Neural crest cell (in vitro differentiated cells): ENCODE measurements around the gene RASSF6. TPM values are rescaled to one million over a fixed set of nuclear protein-coding genes. Genes with fewer than 3 reads are reported as not detected.

ENCODE experiments used
- DNase-seq: peaks from one replicate; pipeline ENCODE4 v3.0.0; 2021; ENCODE audit warnings: low read depth, mixed read lengths, low spot score
- H3K27ac Mint-ChIP-seq: one replicate; pipeline ENCODE4 v1.8.0; 2021; ENCODE audit warnings: mild to moderate bottlenecking, mixed read lengths; ENCODE audit not compliant: unreplicated experiment
- H3K27me3 Mint-ChIP-seq: 2 replicates; pipeline ENCODE4 v1.8.0; 2021; ENCODE audit warnings: low read depth, mild to moderate bottlenecking, mixed read lengths
- H3K36me3 Mint-ChIP-seq: 2 replicates; pipeline ENCODE4 v1.8.0; 2021; ENCODE audit warnings: low read depth, mild to moderate bottlenecking, mixed read lengths
- H3K4me1 Mint-ChIP-seq: 2 replicates; pipeline ENCODE4 v1.8.0; 2021; ENCODE audit warnings: mixed read lengths
- H3K4me3 Mint-ChIP-seq: one replicate; pipeline ENCODE4 v1.8.0; 2021; ENCODE audit warnings: mild to moderate bottlenecking, mixed read lengths
- H3K9me3 Mint-ChIP-seq: 2 replicates; pipeline ENCODE4 v1.8.0; 2021; ENCODE audit warnings: mixed read lengths
- total RNA-seq: library from RNA; stranded (reverse); gene quantifications from 2 replicates; pipeline ENCODE4 v1.2.1, GENCODE V29; 2021
- TF ChIP-seq, protein P1 (sequence below): fragments of 200-600 bp; sonication (generic); conservative IDR thresholded peaks from 2 replicates; pipeline ENCODE4 v1.5.0; 2021; ENCODE audit warnings: antibody characterized with exemption, mild to moderate bottlenecking

The RASSF6 gene
- total RNA-seq, 1 donor from 2014 or later: not detected

DNA sequence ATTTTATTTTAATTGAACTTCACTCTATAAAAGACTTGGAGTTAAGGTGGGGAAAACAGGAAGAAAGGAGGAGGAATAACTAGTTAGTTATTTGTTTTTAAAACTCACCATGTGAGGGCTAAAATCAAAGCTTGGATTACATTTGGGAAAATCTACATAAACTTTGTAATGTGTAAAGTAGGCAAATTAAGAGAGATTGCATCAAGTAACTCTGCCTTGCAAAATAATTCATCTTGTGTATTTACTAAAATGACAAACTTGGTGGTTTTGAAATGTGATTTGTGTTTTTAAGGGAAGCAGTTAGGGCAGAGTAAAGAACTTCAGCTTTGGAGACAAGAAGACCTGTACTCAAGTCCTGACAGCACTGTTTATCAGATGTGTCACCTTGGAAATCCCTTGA lies 43.3 kb upstream of the RASSF6 start:
- Mint-ChIP-seq H3K27me3 (no peaks in the 10 kb centered on the region), H3K4me1 (peaks cover 12% of the 10 kb centered on the region), H3K4me3 (no peak overlapping the region), H3K9me3 (peaks cover 2% of the 10 kb centered on the region), H3K27ac (no peak overlapping the region), H3K36me3 (no peaks in the 10 kb centered on the region)
- no peak for DNase-seq
- TF ChIP-seq, protein P1, sequence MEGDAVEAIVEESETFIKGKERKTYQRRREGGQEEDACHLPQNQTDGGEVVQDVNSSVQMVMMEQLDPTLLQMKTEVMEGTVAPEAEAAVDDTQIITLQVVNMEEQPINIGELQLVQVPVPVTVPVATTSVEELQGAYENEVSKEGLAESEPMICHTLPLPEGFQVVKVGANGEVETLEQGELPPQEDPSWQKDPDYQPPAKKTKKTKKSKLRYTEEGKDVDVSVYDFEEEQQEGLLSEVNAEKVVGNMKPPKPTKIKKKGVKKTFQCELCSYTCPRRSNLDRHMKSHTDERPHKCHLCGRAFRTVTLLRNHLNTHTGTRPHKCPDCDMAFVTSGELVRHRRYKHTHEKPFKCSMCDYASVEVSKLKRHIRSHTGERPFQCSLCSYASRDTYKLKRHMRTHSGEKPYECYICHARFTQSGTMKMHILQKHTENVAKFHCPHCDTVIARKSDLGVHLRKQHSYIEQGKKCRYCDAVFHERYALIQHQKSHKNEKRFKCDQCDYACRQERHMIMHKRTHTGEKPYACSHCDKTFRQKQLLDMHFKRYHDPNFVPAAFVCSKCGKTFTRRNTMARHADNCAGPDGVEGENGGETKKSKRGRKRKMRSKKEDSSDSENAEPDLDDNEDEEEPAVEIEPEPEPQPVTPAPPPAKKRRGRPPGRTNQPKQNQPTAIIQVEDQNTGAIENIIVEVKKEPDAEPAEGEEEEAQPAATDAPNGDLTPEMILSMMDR: no peak

DNA sequence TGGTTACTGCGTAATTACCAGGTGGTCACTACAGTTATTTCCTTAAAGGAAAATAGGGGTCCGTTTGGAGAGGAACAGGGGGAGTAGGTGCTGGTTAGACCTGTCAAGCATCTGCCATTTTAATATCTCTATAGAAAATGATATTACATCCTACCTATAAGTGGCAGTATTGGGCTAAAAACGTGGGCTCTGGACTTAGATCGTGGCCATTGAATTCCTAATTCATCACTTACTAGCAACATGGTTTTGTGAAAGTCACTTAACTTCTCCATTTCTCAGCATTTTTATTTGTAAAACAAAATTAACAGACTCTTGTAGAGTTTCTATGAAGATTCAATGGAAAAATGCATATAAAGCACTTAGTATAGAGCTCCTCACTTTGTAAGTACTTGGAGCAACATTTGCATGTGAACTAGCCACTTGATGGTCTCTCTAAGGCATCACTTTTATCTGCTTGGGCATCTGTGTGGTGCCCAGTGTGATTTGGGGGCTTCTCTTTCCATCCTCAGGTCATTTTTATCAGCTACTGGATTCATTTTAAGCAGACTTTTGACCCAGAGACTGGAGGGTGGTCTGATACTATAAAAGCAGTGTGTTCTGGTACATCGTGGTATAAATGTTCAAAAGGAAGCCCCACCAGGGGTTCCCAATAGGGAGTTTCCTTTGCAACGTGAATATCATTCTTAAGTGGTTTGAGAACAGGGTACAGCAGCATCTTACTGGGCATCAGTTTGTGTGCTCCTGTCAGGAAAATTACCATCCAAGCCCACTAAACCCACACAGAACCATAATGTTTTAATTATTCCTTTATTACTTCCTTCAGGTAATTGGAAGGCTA lies 42.7 kb upstream of the RASSF6 start:
- H3K36me3 Mint-ChIP-seq: no peaks in the 10 kb centered on the region
- no peaks in the 10 kb centered on the region for H3K27me3 Mint-ChIP-seq
- TF ChIP-seq, protein P1: peak; percentile 59
- H3K9me3 Mint-ChIP-seq: peaks cover 2% of the 10 kb centered on the region
- H3K4me1 Mint-ChIP-seq: peaks cover 12% of the 10 kb centered on the region
- no peak overlapping the region for H3K27ac Mint-ChIP-seq
- DNase-seq: no peak
- H3K4me3 Mint-ChIP-seq: no peak overlapping the region

DNA sequence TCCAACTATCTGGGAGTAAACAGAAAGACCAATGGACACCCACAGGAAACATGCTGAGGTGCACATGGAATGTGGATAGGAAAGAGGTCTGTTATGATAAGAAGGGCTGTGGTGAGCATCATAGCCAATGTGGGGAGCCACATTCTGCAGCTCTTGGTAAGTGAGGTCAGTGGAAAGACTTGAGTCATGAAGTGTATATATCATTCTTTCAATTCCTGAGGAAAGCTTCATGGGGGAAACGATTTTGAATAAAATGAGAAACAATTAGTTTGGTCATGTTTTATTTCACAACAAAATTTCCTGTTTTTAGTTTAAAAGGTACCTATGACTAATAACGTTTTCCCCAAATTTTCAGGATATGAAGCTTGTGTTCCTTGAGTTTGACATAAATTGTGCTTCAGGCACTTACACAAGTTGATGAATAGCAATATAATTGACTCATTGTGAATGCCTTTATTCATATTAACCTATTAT lies 41.4 kb upstream of the RASSF6 start:
- no peaks in the 10 kb centered on the region for H3K36me3 Mint-ChIP-seq
- DNase-seq: no peak
- no peak overlapping the region for H3K27ac Mint-ChIP-seq
- TF ChIP-seq, protein P1: no peak
- peaks cover 7% of the 10 kb centered on the region for H3K4me1 Mint-ChIP-seq
- peaks cover 2% of the 10 kb centered on the region for H3K9me3 Mint-ChIP-seq
- H3K27me3 Mint-ChIP-seq: no peaks in the 10 kb centered on the region
- no peak overlapping the region for H3K4me3 Mint-ChIP-seq

DNA sequence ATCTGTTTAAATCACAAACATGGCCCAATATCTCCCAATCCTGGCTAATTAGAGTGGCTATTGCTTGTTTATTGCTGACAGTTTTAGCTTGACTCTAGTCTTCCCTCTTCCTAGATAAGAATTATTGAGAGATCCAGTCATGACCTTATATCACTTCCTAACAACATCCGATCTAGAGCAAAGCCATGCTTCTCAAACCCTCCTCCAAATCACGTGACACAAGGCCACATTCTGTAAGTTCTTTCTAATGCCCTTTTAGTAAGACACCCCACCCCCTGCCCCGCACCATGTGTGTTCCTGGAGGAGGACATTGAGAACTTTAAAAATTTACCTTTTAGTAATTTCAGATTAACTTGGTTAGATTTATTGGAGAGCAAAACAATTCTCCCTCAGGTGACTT lies 40.6 kb upstream of the RASSF6 start:
- TF ChIP-seq, protein P1: no peak
- Mint-ChIP-seq H3K4me1 (peaks cover 7% of the 10 kb centered on the region), H3K4me3 (no peak overlapping the region), H3K36me3 (no peaks in the 10 kb centered on the region), H3K27ac (no peak overlapping the region), H3K27me3 (no peaks in the 10 kb centered on the region), H3K9me3 (peaks cover 2% of the 10 kb centered on the region)
- DNase-seq: no peak

DNA sequence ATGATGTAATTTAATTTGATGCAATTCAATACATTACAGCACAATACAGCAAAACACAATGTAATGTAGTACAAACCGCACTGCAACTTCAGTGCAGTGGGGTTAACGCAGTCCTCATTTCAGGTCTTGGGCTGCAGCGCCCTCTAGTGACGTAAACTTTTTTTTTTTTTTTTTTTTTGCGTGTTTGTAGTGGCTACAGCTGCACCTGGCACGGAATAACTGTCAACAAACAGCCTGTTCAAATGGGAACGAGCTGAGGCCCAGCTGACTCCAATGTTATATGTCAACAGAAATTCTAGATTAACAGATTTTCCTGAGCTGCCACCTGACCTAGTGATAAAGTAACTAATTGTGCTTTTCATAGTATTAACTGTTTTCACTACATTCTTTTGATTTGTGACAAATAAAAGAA lies 33.5 kb upstream of the RASSF6 start:
- no peaks in the 10 kb centered on the region for H3K27me3 Mint-ChIP-seq
- TF ChIP-seq, protein P1: peak; percentile 72
- H3K4me1 Mint-ChIP-seq: no peaks in the 10 kb centered on the region
- no peaks in the 10 kb centered on the region for H3K9me3 Mint-ChIP-seq
- no peaks in the 10 kb centered on the region for H3K36me3 Mint-ChIP-seq
- peak; percentile 8 for DNase-seq
- H3K4me3 Mint-ChIP-seq: no peak overlapping the region
- H3K27ac Mint-ChIP-seq: no peak overlapping the region
